ENCODE measurements around the gene ZBTB43. TPM values are rescaled to one million over a fixed set of nuclear protein-coding genes. Genes with fewer than 3 reads are reported as not detected.
"Not testable (repeated sequence)": the region's sequence is repeated elsewhere in the genome, so short reads cannot be mapped to it uniquely, and the experiment has no call there.

Gene ZBTB43
- total RNA-seq, 4 donors from 2014 or later, result 12.1 to 25.1 (median 13.5) TPM

- Histone ChIP-seq H3K4me3 (replicated peaks in 1 of 3) (no peak overlapping the region), H3K27me3 (no peaks in the 10 kb centered on the region), H3K9me3 (no peaks in the 10 kb centered on the region), H3K36me3 (peaks cover 0 to 6% of the 10 kb centered on the region in 2 donors), H3K4me1 (peaks cover 8 to 16% of the 10 kb centered on the region in 2 donors), H3K27ac (no peak overlapping the region)
- DNase-seq, result no peak
- intact Hi-C loops (cut with DNase I), result no loop called here
- WGBS, 2 donors, result 97 to 98% methylated on average over 11 of the region's 11 CpGs
- no peak for TF ChIP-seq POLR2A (IDR thresholded peaks at IDR 0.05)
- TF ChIP-seq CTCF (IDR thresholded peaks at IDR 0.05), result no peak
Observed at GRCh38 chr9:126813072-126813471, 8.2 kb downstream of the ZBTB43 start.

GRCh38 chr9:126814091-126814490 lies 9.3 kb downstream of the ZBTB43 start:
- TF ChIP-seq POLR2A (IDR thresholded peaks at IDR 0.05) (no peak), CTCF (IDR thresholded peaks at IDR 0.05) (no peak)
- intact Hi-C loops (cut with DNase I), result no loop called here

GRCh38 chr9:126817615-126818014 lies 12.8 kb downstream of the ZBTB43 start:
- H3K27me3 ChIP-seq; DNase-seq; H3K36me3 ChIP-seq; H3K9me3 ChIP-seq; intact Hi-C loops (cut with DNase I); H3K4me1 ChIP-seq; H3K4me3 ChIP-seq (replicated peaks in 1 of 3); H3K27ac ChIP-seq: not testable (repeated sequence)
- 96 to 97% methylated on average over 7 of the region's 7 CpGs for WGBS, 2 donors

More at GRCh38 chr9:126814091-126814490, 9.3 kb downstream of the ZBTB43 start:
- Histone ChIP-seq H3K27me3 (no peaks in the 10 kb centered on the region), H3K9me3 (no peaks in the 10 kb centered on the region), H3K4me3 (replicated peaks in 1 of 3) (no peak overlapping the region), H3K36me3 (peaks cover 0 to 6% of the 10 kb centered on the region in 2 donors), H3K4me1 (peaks cover 4 to 10% of the 10 kb centered on the region in 2 donors), H3K27ac (no peak overlapping the region)
- no peak for DNase-seq

DNA sequence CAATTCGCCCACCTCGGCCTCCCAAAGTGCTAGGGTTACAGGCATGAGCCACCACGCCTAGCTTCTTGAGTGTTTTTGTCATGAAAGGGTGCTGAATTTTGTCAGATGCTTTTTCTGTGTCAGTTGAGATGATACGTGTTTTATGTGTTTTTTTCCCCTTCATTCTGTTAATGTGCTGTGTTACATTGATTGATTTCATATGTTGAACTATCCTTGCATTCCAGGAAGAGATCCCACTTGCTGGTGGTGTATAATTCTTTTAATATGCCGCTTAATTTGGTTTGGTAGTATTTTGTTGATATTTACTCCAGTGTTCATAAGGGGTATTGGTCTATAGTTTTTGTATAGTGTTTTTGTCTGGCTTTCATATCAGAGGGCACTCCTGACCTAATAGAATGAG lies 13.6 kb downstream of the ZBTB43 start:
- Histone ChIP-seq H3K36me3 (peaks cover 0 to 2% of the 10 kb centered on the region in 2 donors), H3K4me3 (replicated peaks in 1 of 3) (no peak overlapping the region), H3K27ac (no peak overlapping the region), H3K4me1 (no peaks in the 10 kb centered on the region), H3K9me3 (no peaks in the 10 kb centered on the region), H3K27me3 (no peaks in the 10 kb centered on the region)
- intact Hi-C loops (cut with DNase I), result no loop called here
- DNase-seq, result no peak
- WGBS, 2 donors, result 97 to 99% methylated on average over 5 of the region's 5 CpGs
- no peak for TF ChIP-seq CTCF (IDR thresholded peaks at IDR 0.05)
- no peak for TF ChIP-seq POLR2A (IDR thresholded peaks at IDR 0.05)

- no peak for DNase-seq
- Histone ChIP-seq H3K27me3 (no peaks in the 10 kb centered on the region), H3K27ac (no peak overlapping the region), H3K4me1 (no peaks in the 10 kb centered on the region), H3K9me3 (no peaks in the 10 kb centered on the region), H3K4me3 (replicated peaks in 1 of 3) (no peak overlapping the region), H3K36me3 (peaks cover 0 to 2% of the 10 kb centered on the region in 2 donors)
- intact Hi-C loops (cut with DNase I), result no loop called here
- 93 to 96% methylated on average over 1 of the region's 1 CpG for WGBS, 2 donors
- TF ChIP-seq POLR2A (IDR thresholded peaks at IDR 0.05) (no peak), CTCF (IDR thresholded peaks at IDR 0.05) (no peak)
Observed at GRCh38 chr9:126819482-126819881, 14.6 kb downstream of the ZBTB43 start.

- 82 to 88% methylated on average over 2 of the region's 2 CpGs for WGBS, 2 donors
Observed at GRCh38 chr9:126822278-126822677, 17.4 kb downstream of the ZBTB43 start.

More at GRCh38 chr9:126822278-126822677, 17.4 kb downstream of the ZBTB43 start:
- Histone ChIP-seq H3K9me3 (no peaks in the 10 kb centered on the region), H3K4me3 (replicated peaks in 1 of 3) (no peak overlapping the region), H3K4me1 (no peaks in the 10 kb centered on the region), H3K27me3 (no peaks in the 10 kb centered on the region), H3K36me3 (peaks cover 0 to 5% of the 10 kb centered on the region in 2 donors), H3K27ac (no peak overlapping the region)
- DNase-seq, result no peak
- TF ChIP-seq CTCF (IDR thresholded peaks at IDR 0.05) (no peak), POLR2A (IDR thresholded peaks at IDR 0.05) (no peak)
- intact Hi-C loops (cut with DNase I), result no loop called here

All from thyroid gland (tissue), 4 donors.